K562 (cell line): Measurements from ENCODE around the gene KLHL6. TPM values are rescaled to one million over a fixed set of nuclear protein-coding genes. Genes with fewer than 3 reads are reported as not detected.

Experiments used
- ATAC-seq: fragments of 200-7000 bp; cut with Tn5 transposase; 3 replicates; pipeline ENCODE4 v1.9.1; 2020; ENCODE audit warnings: moderate library complexity
- BruUV-seq: library from RNA; stranded (reverse); fragments of 400-500 nt; replicated peaks from 2 replicates; lab custom pipeline; 2021; lab: Mats Ljungman, UMichigan
- CTCF ChIA-PET: fragments of 300-600 bp; formaldehyde crosslinking; extraction: SDS; loops from one replicate; lab custom pipeline; 2021; ENCODE audit warnings: low intra/inter-chr PET ratio; lab: Yijun Ruan, JAX
- POLR2A ChIA-PET: fragments of 300-600, 350-650 bp; sonication (Branson Sonifier 250); formaldehyde crosslinking; extraction: SDS; loops from one replicate; lab custom pipeline; 2021; ENCODE audit warnings: antibody characterized with exemption, inconsistent platforms; lab: Yijun Ruan, JAX
- DNase-seq, 4 experiments: peaks; one replicate each; pipeline versions ENCODE4 v3.0.0 to v3.0.0-alpha.2; 2011 to 2018; ENCODE audit warnings: low spot score in 3 of 4, mixed read lengths in 3 of 4; ENCODE audit errors: extremely low read depth in 1 of 4
- FAIRE-seq: peaks from 2 replicates; lab custom pipeline; 2011; peaks lifted over from hg19 to GRCh38; lab: Jason Lieb, UNC
- H2AFZ ChIP-seq: 2 replicates; pipeline ENCODE4 v1.6.0; 2011; ENCODE audit warnings: low read depth, low read length, control low read depth, inconsistent platforms
- H3K27ac ChIP-seq: fragments of 200-600 bp; 3 replicates; pipeline ENCODE4 v1.8.0; 2011; ENCODE audit warnings: low read depth, mild to moderate bottlenecking, control low read depth, inconsistent platforms, low read length, moderate library complexity, mixed read lengths; ENCODE audit errors: extremely low read depth
- H3K27me3 ChIP-seq, 2 experiments: fragments of 300-600 bp in 1 of 2; 2 replicates in 1 of 2; 3 replicates in 1 of 2; pipeline versions ENCODE4 v1.6.0 to v1.8.0; 2011; ENCODE audit warnings: inconsistent platforms in 2 of 2, low read length in 2 of 2, mild to moderate bottlenecking in 1 of 2, mixed read lengths in 1 of 2, moderate library complexity in 1 of 2; ENCODE audit not compliant: control insufficient read depth in 2 of 2, insufficient read depth in 2 of 2
- H3K36me3 ChIP-seq: fragments of 300-600 bp; 3 replicates; pipeline ENCODE4 v1.8.0; 2011; ENCODE audit warnings: mild to moderate bottlenecking, low read length, inconsistent platforms; ENCODE audit not compliant: control insufficient read depth, insufficient read depth
- H3K4me1 ChIP-seq, 2 experiments: fragments of 200-600 bp in 1 of 2; replicated peaks in 1 of 2; 2 replicates in 1 of 2; 3 replicates in 1 of 2; pipeline versions ENCODE4 v1.5.1 to v1.8.0; 2011; ENCODE audit warnings: inconsistent platforms in 2 of 2, low read length in 2 of 2, mild to moderate bottlenecking in 1 of 2, mixed read lengths in 1 of 2, moderate library complexity in 1 of 2; ENCODE audit not compliant: control insufficient read depth in 2 of 2, insufficient read depth in 2 of 2
- H3K4me2 ChIP-seq: 2 replicates; pipeline ENCODE4 v1.6.1; 2011; ENCODE audit warnings: low read length, control low read depth, inconsistent platforms, mixed read lengths; ENCODE audit not compliant: insufficient read depth
- H3K4me3 ChIP-seq: fragments of 200-600 bp; sonication (generic), shearing (Covaris generic); 2 replicates; pipeline ENCODE4 v1.5.1; 2016; ENCODE audit warnings: control low read depth, inconsistent platforms
- H3K79me2 ChIP-seq: fragments of 200-600 bp; 3 replicates; pipeline ENCODE4 v1.8.0; 2011; ENCODE audit warnings: low read length, inconsistent platforms; ENCODE audit not compliant: control insufficient read depth, insufficient read depth
- H3K9ac ChIP-seq, 2 experiments: 2 replicates each; pipeline versions ENCODE4 v1.6.0 to v1.6.1; 2011; ENCODE audit warnings: low read depth in 2 of 2, low read length in 2 of 2, control low read depth in 1 of 2, inconsistent platforms in 1 of 2, mild to moderate bottlenecking in 1 of 2, mixed read lengths in 1 of 2; ENCODE audit not compliant: insufficient read depth in 1 of 2
- H3K9me1 ChIP-seq: one replicate; pipeline ENCODE4 v1.6.0; 2011; ENCODE audit warnings: inconsistent platforms, mild to moderate bottlenecking, low read length, moderate library complexity; ENCODE audit not compliant: control insufficient read depth, insufficient read depth
- H3K9me3 ChIP-seq: replicated peaks from 2 replicates; pipeline ENCODE4 v1.5.1; 2011; ENCODE audit warnings: low read depth, low read length, inconsistent platforms; ENCODE audit not compliant: control insufficient read depth, insufficient read depth
- H4K20me1 ChIP-seq: replicated peaks from 2 replicates; pipeline ENCODE4 v1.6.1; 2011; ENCODE audit warnings: low read length, inconsistent platforms, mixed read lengths; ENCODE audit not compliant: control insufficient read depth, insufficient read depth
- GATA2 ChIP-seq: sonication (generic); formaldehyde crosslinking; IDR thresholded peaks from 2 replicates; pipeline ENCODE4 v1.4.0; 2020; ENCODE audit warnings: mild to moderate bottlenecking, missing genetic modification reagents
- MBD1 ChIP-seq: fragments of 250-450 bp; sonication (Bioruptor Pico); IDR thresholded peaks from 2 replicates; pipeline ENCODE4 v1.8.0; 2022; ENCODE audit warnings: inconsistent platforms
- MXI1 ChIP-seq: IDR thresholded peaks from 2 replicates; pipeline ENCODE4 v1.6.1; 2011; ENCODE audit warnings: low read depth, mild to moderate bottlenecking, improper control_type of control experiment, low read length
- PKNOX1 ChIP-seq: fragments of 450-650 bp; IDR thresholded peaks from 2 replicates; pipeline ENCODE4 v1.6.1; 2016
- POLR2AphosphoS2 ChIP-seq: IDR thresholded peaks from 2 replicates; pipeline ENCODE4 v1.6.1; 2012; ENCODE audit warnings: low read length, improper control_type of control experiment
- PPARD ChIP-seq: fragments of 250-450 bp; sonication (Bioruptor Pico); IDR thresholded peaks from 2 replicates; pipeline ENCODE4 v1.8.0; 2022; ENCODE audit warnings: inconsistent platforms, mild to moderate bottlenecking, moderate library complexity
- SFPQ ChIP-seq: fragments of 200-400 bp; formaldehyde crosslinking; IDR thresholded peaks from 2 replicates; pipeline ENCODE4 v1.6.1; 2017; ENCODE audit warnings: mild to moderate bottlenecking, low read depth, low read length, moderate library complexity
- TGIF2 ChIP-seq: sonication (generic); formaldehyde crosslinking; IDR thresholded peaks from 2 replicates; pipeline ENCODE4 v1.8.1; 2022; ENCODE audit warnings: mild to moderate bottlenecking, missing genetic modification reagents, moderate library complexity
- TSHZ1 ChIP-seq: fragments of 250-450 bp; sonication (Bioruptor Pico); IDR thresholded peaks from 2 replicates; pipeline ENCODE4 v1.4.0; 2020; ENCODE audit warnings: mild to moderate bottlenecking, moderate library complexity
- ZNF23 ChIP-seq: fragments of 250-450 bp; sonication (Bioruptor Pico); IDR thresholded peaks from 2 replicates; pipeline ENCODE4 v1.4.0; 2020; ENCODE audit warnings: mild to moderate bottlenecking
- WGBS: fragments of 100-300 bp; shearing (Covaris generic); methylation state at CpG from one replicate; pipeline ENCODE4 v1.1.6; 2016; ENCODE audit warnings: low coverage, mixed read lengths; ENCODE audit not compliant: insufficient coverage; ENCODE audit errors: missing lambda C conversion rate; 5-methylcytosine and 5-hydroxymethylcytosine counted together
- in situ Hi-C: fragments of 300-500 bp; cut with MboI; formaldehyde crosslinking; loops from 4 replicates; pipeline ENCODE4 v1.15.0; 2018; ENCODE audit warnings: inconsistent platforms, mixed read lengths
- intact Hi-C: fragments of 100-400 bp; cut with micrococcal nuclease; formaldehyde crosslinking; loops from 2 replicates; pipeline ENCODE4 v1.14.2; 2022
- polyA plus RNA-seq, 8 experiments: library from polyadenylated mRNA; depleted of rRNA in 4 of 8; stranded (reverse) in 5 of 8; unstranded in 3 of 8; fragments of >200 nt; fragmentation: Nextera tagmentation in 2 of 8; fragmentation: Illumina TruSeq in 1 of 8; extraction: Ambion mirVana in 2 of 8; extraction: Trizol in 1 of 8; gene quantifications; 2 replicates each; pipeline versions ENCODE4 v1.2.1 to v1.2.3, GENCODE V29; 2011 to 2014; ENCODE audit warnings: inconsistent platforms in 1 of 8, missing spikeins in 1 of 8
- total RNA-seq, 7 experiments: library from RNA; depleted of rRNA in 6 of 7; stranded (reverse); fragments of >200 nt in 6 of 7; fragmentation: Illumina TruSeq in 2 of 7; extraction: Trizol in 2 of 7; gene quantifications; 2 replicates each; pipeline versions ENCODE4 v1.2.1 to v1.2.3, GENCODE V29; 2011 to 2021; ENCODE audit warnings: low replicate concordance in 1 of 7

The KLHL6 gene
- total and polyA plus RNA-seq, 9 of the 15 experiments (the other 6 are each of a cell fraction or from before 2014, with no cell fraction given): 0.18 to 2.1 (median 1.4) TPM

- no peak for ATAC-seq
- no TSS peak for BruUV-seq
- Histone ChIP-seq H3K36me3 (no peaks in the 10 kb centered on the region), H3K9me3 (no peaks in the 10 kb centered on the region), H3K9ac (no peak overlapping the region), H3K27me3 (no peaks in the 10 kb centered on the region), H4K20me1 (no peaks in the 10 kb centered on the region), H3K9me1 (no peaks in the 10 kb centered on the region), H2AFZ (no peak overlapping the region), H3K4me1 (peaks cover 0 to 5% of the 10 kb centered on the region in 2 experiments; a peak in 4 of 5 replicates), H3K4me3 (no peak overlapping the region), H3K79me2 (no peaks in the 10 kb centered on the region), H3K27ac (no peak overlapping the region), H3K4me2 (no peak overlapping the region)
- intact Hi-C loops: no loop called here
- ChIA-PET CTCF (interaction anchor here (0.6 kb wide), 1 partner anchor 428 kb away, joined by 3 read pairs; no protein-coding TSS in a partner anchor), POLR2A (interaction anchor here (0.6 to 2.5 kb wide), 4 partner anchors 11 to 117 kb away, joined by 3 to 10 read pairs (median 4); no protein-coding TSS in a partner anchor)
- 55% methylated on average over 12 of the region's 12 CpGs for WGBS
- no peak for FAIRE-seq
- DNase-seq: no peak
- in situ Hi-C loops: no loop called here
- TF ChIP-seq GATA2 (CRISPR knock-in tag) (no peak), MBD1 (CRISPR knock-in tag) (no peak), TGIF2 (no peak), MXI1 (no peak), POLR2AphosphoS2 (no peak), TSHZ1 (CRISPR knock-in tag) (no peak), SFPQ (no peak), PKNOX1 (no peak), PPARD (CRISPR knock-in tag) (no peak), ZNF23 (no peak)
Measured at GRCh38 chr3:183527428-183528379, 27.8 kb downstream of the KLHL6 start.
